ENCODE data around the gene ATP1A1. TPM values are rescaled to one million over a fixed set of nuclear protein-coding genes. Genes with fewer than 3 reads are reported as not detected.

ATP1A1 gene
- total RNA-seq, 5 donors from 2014 or later (not counting 1 experiment from before 2014, with no cell fraction given), result 230 to 292 (median 266) TPM

DNA sequence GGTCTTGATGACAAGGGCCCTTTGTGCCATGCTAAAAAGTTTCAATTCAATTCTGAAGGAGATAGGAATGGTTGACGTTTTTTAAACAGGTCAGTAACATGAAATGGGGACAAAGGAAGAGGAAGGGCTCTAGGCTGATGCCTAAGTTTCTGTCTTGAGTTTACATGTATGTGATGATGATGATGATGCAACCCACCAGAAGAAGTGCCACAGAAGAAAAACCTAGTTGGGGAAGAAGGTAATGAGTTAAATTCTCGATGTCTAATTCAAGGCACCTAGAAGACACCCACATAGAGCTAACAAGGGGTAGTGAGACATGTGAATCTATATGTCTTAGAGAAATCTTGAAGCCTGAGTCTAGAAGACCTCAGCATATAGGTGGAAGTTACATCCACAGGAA lies 44.4 kb upstream of the ATP1A1 start:
- peaks cover 0 to 5% (median 0%) of the 10 kb centered on the region in 3 donors for H3K9me3 Mint-ChIP-seq
- Histone ChIP-seq H3K27ac (ENCODE audit: low read length) (no peak overlapping the region), H3K27me3 (replicated peaks in 1 of 2; ENCODE audit: control insufficient read depth in 2 of 2, extremely low read depth in 1 of 2, insufficient read depth in 2 of 2, low read length in 1 of 2) (no peaks in the 10 kb centered on the region), H3K4me3 (ENCODE audit: control insufficient read depth in 1 of 2, extremely low read depth in 1 of 2, low read length in 1 of 2) (no peak overlapping the region), H3K36me3 (ENCODE audit: control insufficient read depth in 2 of 2, extremely low read depth in 1 of 2, insufficient read depth in 1 of 2, low read length in 1 of 2) (no peaks in the 10 kb centered on the region), H3K4me1 (ENCODE audit: control insufficient read depth in 1 of 2, extremely low read depth in 1 of 2, insufficient read depth in 2 of 2, low read length in 2 of 2) (peaks cover 32 to 49% of the 10 kb centered on the region in 2 experiments), H3K9me3 (no peaks in the 10 kb centered on the region)
- H3K36me3 Mint-ChIP-seq, result no peaks in the 10 kb centered on the region
- DNase-seq (no peak), ATAC-seq (replicated peaks in 1 of 4) (no peak)
- 91% methylated on average over 1 of the region's 2 CpGs for WGBS (ENCODE audit: insufficient coverage)
- peak overlapping the region; percentile 96 to 99 for H3K27ac Mint-ChIP-seq
- no peaks in the 10 kb centered on the region for H3K27me3 Mint-ChIP-seq
- no peak overlapping the region for H3K4me3 Mint-ChIP-seq
- ChIA-PET CTCF (no interaction called here), POLR2A (interaction anchor here (0.6 to 1.4 kb wide), 2 partner anchors 15 to 20 kb away, joined by 3 to 4 read pairs; no protein-coding TSS in a partner anchor)
- peaks cover 71 to 91% (median 80%) of the 10 kb centered on the region in 3 donors for H3K4me1 Mint-ChIP-seq

DNA sequence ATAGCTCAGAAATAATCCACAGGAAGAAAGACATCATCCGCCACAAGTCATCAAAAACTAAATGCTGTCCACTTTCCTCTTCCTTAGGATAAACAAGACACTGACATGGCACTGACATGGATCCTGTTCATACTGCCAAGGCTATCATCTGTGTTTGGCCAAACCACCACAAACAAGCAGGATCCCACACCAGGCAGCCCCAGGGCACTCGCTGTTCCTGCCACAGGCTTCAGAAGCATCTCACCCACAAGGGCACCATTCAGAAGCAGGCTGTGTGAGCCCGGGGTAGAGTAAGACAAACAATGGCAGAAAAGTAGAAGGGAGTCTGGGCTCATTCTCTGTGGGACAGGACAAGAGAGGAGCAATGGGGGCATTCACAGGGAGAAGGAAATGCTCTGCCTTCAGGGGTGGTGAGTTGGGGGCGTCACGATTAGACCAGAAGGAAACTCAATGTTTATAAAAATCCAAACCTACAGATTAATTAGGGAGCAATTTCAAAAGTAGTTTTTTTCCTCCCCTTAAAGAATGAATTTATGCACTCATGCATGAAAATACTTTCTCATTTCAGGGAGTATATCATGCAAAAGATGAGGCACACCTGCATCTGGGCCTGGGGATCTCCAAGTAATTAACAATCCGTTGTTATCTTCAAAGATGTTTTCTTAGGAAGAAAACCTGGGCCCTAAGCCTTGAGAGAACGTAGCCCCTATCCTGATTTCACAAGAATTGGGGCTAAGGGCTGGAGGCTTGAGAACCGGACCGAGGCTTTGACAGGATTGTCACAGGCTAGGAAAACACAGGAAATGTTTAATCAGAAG lies 43.3 kb upstream of the ATP1A1 start:
- Mint-ChIP-seq H3K9me3 (peaks cover 0 to 5% (median 0%) of the 10 kb centered on the region in 3 donors), H3K4me1 (peaks cover 74 to 94% (median 83%) of the 10 kb centered on the region in 3 donors), H3K36me3 (no peaks in the 10 kb centered on the region), H3K27ac (peak overlapping the region; percentile 39 to 78), H3K4me3 (peak overlapping the region in 1 of 3 donors; percentile 8), H3K27me3 (no peaks in the 10 kb centered on the region)
- ATAC-seq (replicated peaks in 1 of 4) (no peak), DNase-seq (no peak)
- Histone ChIP-seq H3K27me3 (replicated peaks in 1 of 2; ENCODE audit: control insufficient read depth in 2 of 2, extremely low read depth in 1 of 2, insufficient read depth in 2 of 2, low read length in 1 of 2) (no peaks in the 10 kb centered on the region), H3K4me1 (ENCODE audit: control insufficient read depth in 1 of 2, extremely low read depth in 1 of 2, insufficient read depth in 2 of 2, low read length in 2 of 2) (peaks cover 24 to 43% of the 10 kb centered on the region in 2 experiments), H3K9me3 (no peaks in the 10 kb centered on the region), H3K36me3 (ENCODE audit: control insufficient read depth in 2 of 2, extremely low read depth in 1 of 2, insufficient read depth in 1 of 2, low read length in 1 of 2) (no peaks in the 10 kb centered on the region), H3K4me3 (ENCODE audit: control insufficient read depth in 1 of 2, extremely low read depth in 1 of 2, low read length in 1 of 2) (no peak overlapping the region), H3K27ac (ENCODE audit: low read length) (no peak overlapping the region)
- POLR2A ChIA-PET, result no interaction called here
- 83% methylated on average over 3 of the region's 9 CpGs for WGBS (ENCODE audit: insufficient coverage)
- CTCF ChIA-PET, result no interaction called here

DNA sequence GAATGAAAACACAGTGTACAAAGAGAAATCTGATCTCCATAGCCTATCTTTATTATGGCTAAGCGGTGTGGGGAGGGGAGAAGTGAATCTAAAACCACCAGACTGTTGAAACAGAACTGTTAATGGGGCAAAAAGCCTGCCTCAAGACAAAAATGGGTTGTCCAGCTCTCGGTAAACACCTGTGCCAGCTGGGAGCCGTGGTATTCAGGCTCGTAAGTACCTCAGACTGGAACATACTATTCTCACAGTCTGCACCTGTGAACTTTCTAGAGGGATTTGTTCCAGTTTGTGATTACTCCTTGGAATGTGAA lies 42.7 kb upstream of the ATP1A1 start:
- no peaks in the 10 kb centered on the region for H3K27me3 ChIP-seq (replicated peaks in 1 of 2; ENCODE audit: control insufficient read depth in 2 of 2, extremely low read depth in 1 of 2, insufficient read depth in 2 of 2, low read length in 1 of 2)
- no peaks in the 10 kb centered on the region for H3K36me3 Mint-ChIP-seq
- DNase-seq (no peak), ATAC-seq (replicated peaks in 1 of 4) (no peak)
- peaks cover 23 to 42% of the 10 kb centered on the region in 2 experiments for H3K4me1 ChIP-seq (ENCODE audit: control insufficient read depth in 1 of 2, extremely low read depth in 1 of 2, insufficient read depth in 2 of 2, low read length in 2 of 2)
- peak overlapping the region in 1 of 2 donors; percentile 78 for H3K27ac Mint-ChIP-seq
- H3K9me3 ChIP-seq, result no peaks in the 10 kb centered on the region
- WGBS (ENCODE audit: insufficient coverage), result 100% methylated on average over 1 of the region's 4 CpGs
- H3K27ac ChIP-seq (ENCODE audit: low read length), result no peak overlapping the region
- H3K4me3 Mint-ChIP-seq, result no peak overlapping the region
- H3K4me1 Mint-ChIP-seq, result peaks cover 75 to 94% (median 83%) of the 10 kb centered on the region in 3 donors
- POLR2A ChIA-PET, result no interaction called here
- no peak overlapping the region for H3K4me3 ChIP-seq (ENCODE audit: control insufficient read depth in 1 of 2, extremely low read depth in 1 of 2, low read length in 1 of 2)
- H3K9me3 Mint-ChIP-seq, result peaks cover 0 to 5% (median 0%) of the 10 kb centered on the region in 3 donors
- CTCF ChIA-PET, result no interaction called here
- H3K27me3 Mint-ChIP-seq, result no peaks in the 10 kb centered on the region
- no peaks in the 10 kb centered on the region for H3K36me3 ChIP-seq (ENCODE audit: control insufficient read depth in 2 of 2, extremely low read depth in 1 of 2, insufficient read depth in 1 of 2, low read length in 1 of 2)

DNA sequence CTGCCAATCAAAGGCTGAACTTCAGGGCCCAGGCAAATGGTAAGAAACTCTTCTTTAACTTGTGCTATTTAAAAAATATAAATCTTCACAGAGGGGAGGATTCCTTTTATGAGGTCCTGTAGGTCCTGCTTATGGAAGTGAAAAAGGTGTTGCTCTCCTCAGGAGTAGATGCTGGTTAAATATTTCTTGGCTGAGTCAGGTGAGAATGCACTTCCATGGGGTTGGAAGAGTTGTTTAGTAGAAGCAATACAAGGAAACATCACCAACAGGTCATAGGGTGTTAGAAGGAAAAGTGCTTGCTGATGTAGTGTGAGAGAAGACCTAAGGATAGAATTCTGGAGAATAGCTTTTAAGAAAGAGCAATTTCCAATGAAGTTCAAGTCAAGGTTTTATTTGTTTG lies 42.2 kb upstream of the ATP1A1 start:
- H3K27ac Mint-ChIP-seq, result peak overlapping the region in 1 of 2 donors; percentile 70
- H3K36me3 Mint-ChIP-seq, result no peaks in the 10 kb centered on the region
- DNase-seq, result no peak
- Histone ChIP-seq H3K4me1 (ENCODE audit: control insufficient read depth in 1 of 2, extremely low read depth in 1 of 2, insufficient read depth in 2 of 2, low read length in 2 of 2) (peaks cover 18 to 38% of the 10 kb centered on the region in 2 experiments), H3K27me3 (replicated peaks in 1 of 2; ENCODE audit: control insufficient read depth in 2 of 2, extremely low read depth in 1 of 2, insufficient read depth in 2 of 2, low read length in 1 of 2) (no peaks in the 10 kb centered on the region), H3K27ac (ENCODE audit: low read length) (no peak overlapping the region), H3K36me3 (ENCODE audit: control insufficient read depth in 2 of 2, extremely low read depth in 1 of 2, insufficient read depth in 1 of 2, low read length in 1 of 2) (no peaks in the 10 kb centered on the region), H3K4me3 (ENCODE audit: control insufficient read depth in 1 of 2, extremely low read depth in 1 of 2, low read length in 1 of 2) (no peak overlapping the region), H3K9me3 (no peaks in the 10 kb centered on the region)
- H3K27me3 Mint-ChIP-seq, result no peaks in the 10 kb centered on the region
- H3K4me3 Mint-ChIP-seq, result no peak overlapping the region
- H3K4me1 Mint-ChIP-seq, result peaks cover 70 to 90% (median 78%) of the 10 kb centered on the region in 3 donors
- peaks cover 0 to 5% (median 0%) of the 10 kb centered on the region in 3 donors for H3K9me3 Mint-ChIP-seq
- ChIA-PET CTCF (no interaction called here), POLR2A (no interaction called here)
- ATAC-seq (replicated peaks in 1 of 4), result no peak

DNA sequence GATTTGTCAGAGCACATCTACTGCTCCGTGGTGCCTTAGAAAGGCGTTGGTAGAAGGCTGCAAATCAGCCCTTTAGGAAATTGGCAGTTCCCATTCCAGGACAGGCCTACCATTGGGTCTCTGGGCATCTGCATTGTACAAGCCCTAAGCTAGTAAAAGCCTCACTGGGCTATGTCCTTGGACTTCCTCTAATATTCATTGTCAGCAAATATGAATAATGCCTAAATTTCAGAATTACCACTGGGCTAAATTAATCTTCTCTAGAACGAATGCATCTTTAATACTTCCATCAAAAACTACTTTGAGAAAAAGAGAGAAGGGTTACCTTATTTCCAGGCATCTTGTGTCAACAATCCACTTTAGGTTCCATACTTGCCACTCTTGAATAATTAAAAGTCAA lies 41.5 kb upstream of the ATP1A1 start:
- H3K27ac Mint-ChIP-seq, result peak overlapping the region in 1 of 2 donors; percentile 6
- ATAC-seq (replicated peaks in 1 of 4), result no peak
- 93% methylated on average over 2 of the region's 3 CpGs for WGBS (ENCODE audit: insufficient coverage)
- Histone ChIP-seq H3K27me3 (replicated peaks in 1 of 2; ENCODE audit: control insufficient read depth in 2 of 2, extremely low read depth in 1 of 2, insufficient read depth in 2 of 2, low read length in 1 of 2) (no peaks in the 10 kb centered on the region), H3K27ac (ENCODE audit: low read length) (no peak overlapping the region), H3K36me3 (ENCODE audit: control insufficient read depth in 2 of 2, extremely low read depth in 1 of 2, insufficient read depth in 1 of 2, low read length in 1 of 2) (no peaks in the 10 kb centered on the region), H3K4me3 (ENCODE audit: control insufficient read depth in 1 of 2, extremely low read depth in 1 of 2, low read length in 1 of 2) (no peak overlapping the region), H3K9me3 (no peaks in the 10 kb centered on the region), H3K4me1 (ENCODE audit: control insufficient read depth in 1 of 2, extremely low read depth in 1 of 2, insufficient read depth in 2 of 2, low read length in 2 of 2) (peaks cover 11 to 31% of the 10 kb centered on the region in 2 experiments)
- no peak overlapping the region for H3K4me3 Mint-ChIP-seq
- ChIA-PET CTCF (no interaction called here), POLR2A (no interaction called here)
- no peak for DNase-seq
- peaks cover 0 to 5% (median 0%) of the 10 kb centered on the region in 3 donors for H3K9me3 Mint-ChIP-seq
- no peaks in the 10 kb centered on the region for H3K27me3 Mint-ChIP-seq
- peaks cover 63 to 83% (median 74%) of the 10 kb centered on the region in 3 donors for H3K4me1 Mint-ChIP-seq
- H3K36me3 Mint-ChIP-seq, result no peaks in the 10 kb centered on the region

DNA sequence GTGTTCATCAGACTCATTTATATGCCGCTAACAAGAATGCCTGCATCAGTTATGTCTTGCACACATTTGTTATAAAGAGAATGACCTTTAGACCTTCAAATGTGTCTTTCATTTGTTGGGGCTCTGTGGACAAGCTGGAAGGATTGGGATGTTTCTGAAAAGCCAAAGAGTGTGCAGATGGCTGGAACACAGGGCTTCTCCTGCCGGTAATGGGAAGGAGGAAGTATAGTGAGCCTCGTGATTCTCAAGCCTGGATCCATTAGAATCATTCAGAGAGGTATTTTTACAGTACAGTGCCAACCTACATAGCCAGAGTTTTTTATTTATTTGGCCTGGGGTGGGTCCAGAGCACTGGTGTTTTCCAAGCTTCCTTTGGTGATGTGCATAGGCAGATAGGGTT lies 40.6 kb upstream of the ATP1A1 start:
- Histone ChIP-seq H3K36me3 (ENCODE audit: control insufficient read depth in 2 of 2, extremely low read depth in 1 of 2, insufficient read depth in 1 of 2, low read length in 1 of 2) (no peaks in the 10 kb centered on the region), H3K4me1 (ENCODE audit: control insufficient read depth in 1 of 2, extremely low read depth in 1 of 2, insufficient read depth in 2 of 2, low read length in 2 of 2) (peaks cover 9 to 22% of the 10 kb centered on the region in 2 experiments), H3K27ac (ENCODE audit: low read length) (no peak overlapping the region), H3K9me3 (no peaks in the 10 kb centered on the region), H3K4me3 (ENCODE audit: control insufficient read depth in 1 of 2, extremely low read depth in 1 of 2, low read length in 1 of 2) (no peak overlapping the region), H3K27me3 (replicated peaks in 1 of 2; ENCODE audit: control insufficient read depth in 2 of 2, extremely low read depth in 1 of 2, insufficient read depth in 2 of 2, low read length in 1 of 2) (no peaks in the 10 kb centered on the region)
- ChIA-PET CTCF (no interaction called here), POLR2A (no interaction called here)
- ATAC-seq (replicated peaks in 1 of 4) (no peak), DNase-seq (no peak)
- peaks cover 0 to 3% of the 10 kb centered on the region in 2 donors for H3K27me3 Mint-ChIP-seq
- no peak overlapping the region for H3K4me3 Mint-ChIP-seq
- no peak overlapping the region for H3K27ac Mint-ChIP-seq
- no peaks in the 10 kb centered on the region for H3K36me3 Mint-ChIP-seq
- no CpG with 5 or more reads among the region's 3 CpGs for WGBS (ENCODE audit: insufficient coverage)
- H3K9me3 Mint-ChIP-seq, result peaks cover 0 to 5% (median 0%) of the 10 kb centered on the region in 3 donors
- H3K4me1 Mint-ChIP-seq, result peaks cover 56 to 74% (median 66%) of the 10 kb centered on the region in 3 donors

Measured in T-cell (primary cell).